Neuronal stem cell (in vitro differentiated cells): Measurements from ENCODE around the gene MTMR3.

ENCODE experiments used
- DNase-seq: peaks from one replicate; pipeline ENCODE4 v3.0.0-alpha.2; 2013; ENCODE audit warnings: low spot score
- H2AFZ ChIP-seq: one replicate; pipeline ENCODE4 v1.6.1; 2013; ENCODE audit warnings: mild to moderate bottlenecking, low read length, inconsistent platforms
- H2AK5ac ChIP-seq: 2 replicates; pipeline ENCODE4 v1.6.1; 2013; ENCODE audit warnings: low read depth, mild to moderate bottlenecking, inconsistent platforms, low read length, moderate library complexity, mixed read lengths
- H2BK120ac ChIP-seq: 2 replicates; pipeline ENCODE4 v1.6.1; 2013; ENCODE audit warnings: low read depth, mild to moderate bottlenecking, inconsistent platforms, low read length, moderate library complexity, mixed read lengths
- H2BK12ac ChIP-seq: one replicate; pipeline ENCODE4 v1.6.1; 2013; ENCODE audit warnings: low read length, inconsistent platforms
- H2BK15ac ChIP-seq: 2 replicates; pipeline ENCODE4 v1.6.1; 2013; ENCODE audit warnings: mild to moderate bottlenecking, low read length, inconsistent platforms, mixed read lengths
- H2BK5ac ChIP-seq: one replicate; pipeline ENCODE4 v1.6.1; 2013; ENCODE audit warnings: inconsistent platforms, mild to moderate bottlenecking, low read length, moderate library complexity
- H3K14ac ChIP-seq: one replicate; pipeline ENCODE4 v1.6.1; 2013; ENCODE audit warnings: low read length, inconsistent platforms
- H3K18ac ChIP-seq: 2 replicates; pipeline ENCODE4 v1.6.1; 2013; ENCODE audit warnings: low read length, inconsistent platforms
- H3K23ac ChIP-seq: 2 replicates; pipeline ENCODE4 v1.6.1; 2013; ENCODE audit warnings: low read depth, mild to moderate bottlenecking, mixed read lengths, low read length, inconsistent platforms; ENCODE audit not compliant: poor library complexity
- H3K27ac ChIP-seq: replicated peaks from 3 replicates; pipeline ENCODE4 v1.5.1; 2013; ENCODE audit warnings: low read length, inconsistent platforms
- H3K27me3 ChIP-seq, 3 experiments: 2 replicates each; pipeline ENCODE4 v1.6.1; 2013; ENCODE audit warnings: low read length in 3 of 3, mild to moderate bottlenecking in 2 of 3, inconsistent platforms in 1 of 3, low read depth in 1 of 3, mixed read lengths in 1 of 3, moderate library complexity in 1 of 3; ENCODE audit not compliant: control insufficient read depth in 3 of 3, insufficient read depth in 3 of 3
- H3K36me3 ChIP-seq, 2 donors: replicated peaks in 1 of 2; 2 replicates each; pipeline ENCODE4 v1.6.1; 2013; ENCODE audit warnings: low read length in 2 of 2; ENCODE audit not compliant: control insufficient read depth in 2 of 2, insufficient read depth in 2 of 2
- H3K4ac ChIP-seq: 2 replicates; pipeline ENCODE4 v1.6.1; 2013; ENCODE audit warnings: inconsistent platforms, mild to moderate bottlenecking, low read length, moderate library complexity
- H3K4me1 ChIP-seq, 2 donors: 1 replicate in 1 of 2; 2 replicates in 1 of 2; pipeline ENCODE4 v1.6.1; 2013; ENCODE audit warnings: low read length in 2 of 2, low read depth in 1 of 2; ENCODE audit not compliant: control insufficient read depth in 2 of 2, insufficient read depth in 1 of 2
- H3K4me2 ChIP-seq: one replicate; pipeline ENCODE4 v1.6.1; 2013; ENCODE audit warnings: mild to moderate bottlenecking, low read length, inconsistent platforms; ENCODE audit not compliant: insufficient read depth, poor library complexity, severe bottlenecking
- H3K4me3 ChIP-seq, 2 donors: 2 replicates each; pipeline ENCODE4 v1.5.1; 2013; ENCODE audit warnings: low read length in 2 of 2, mild to moderate bottlenecking in 2 of 2, inconsistent platforms in 1 of 2, moderate library complexity in 1 of 2
- H3K79me1 ChIP-seq: one replicate; pipeline ENCODE4 v1.6.1; 2013; ENCODE audit warnings: low read depth, mild to moderate bottlenecking, inconsistent platforms, low read length, moderate library complexity
- H3K9ac ChIP-seq: one replicate; pipeline ENCODE4 v1.6.1; 2013; ENCODE audit warnings: mild to moderate bottlenecking, low read depth, low read length, inconsistent platforms; ENCODE audit not compliant: poor library complexity
- H3K9me3 ChIP-seq, 2 donors: replicated peaks in 1 of 2; 2 replicates each; pipeline versions ENCODE3 to v1.6.1; 2013; ENCODE audit warnings: low read length in 2 of 2, mild to moderate bottlenecking in 2 of 2, inconsistent platforms in 1 of 2, low read depth in 1 of 2, mixed read lengths in 1 of 2, moderate library complexity in 1 of 2; ENCODE audit not compliant: control insufficient read depth in 2 of 2, insufficient read depth in 1 of 2
- H4K8ac ChIP-seq: one replicate; pipeline ENCODE4 v1.6.1; 2013; ENCODE audit warnings: low read depth, mild to moderate bottlenecking, inconsistent platforms, low read length, moderate library complexity
- H4K91ac ChIP-seq: one replicate; pipeline ENCODE4 v1.6.1; 2013; ENCODE audit warnings: low read length, low read depth, mild to moderate bottlenecking, inconsistent platforms; ENCODE audit not compliant: poor library complexity
- WGBS, 2 donors: extraction: QIAGEN DNeasy Blood & Tissue Kit; methylation state at CpG; one replicate each; pipeline ENCODE4 v1.1.7; 2013; ENCODE audit warnings: missing lambda C conversion rate in 2 of 2, mixed read lengths in 1 of 2; ENCODE audit not compliant: insufficient read length in 2 of 2, insufficient replicate concordance in 1 of 2; ENCODE audit errors: extremely low coverage in 2 of 2; 5-methylcytosine and 5-hydroxymethylcytosine counted together

Gene MTMR3

DNA sequence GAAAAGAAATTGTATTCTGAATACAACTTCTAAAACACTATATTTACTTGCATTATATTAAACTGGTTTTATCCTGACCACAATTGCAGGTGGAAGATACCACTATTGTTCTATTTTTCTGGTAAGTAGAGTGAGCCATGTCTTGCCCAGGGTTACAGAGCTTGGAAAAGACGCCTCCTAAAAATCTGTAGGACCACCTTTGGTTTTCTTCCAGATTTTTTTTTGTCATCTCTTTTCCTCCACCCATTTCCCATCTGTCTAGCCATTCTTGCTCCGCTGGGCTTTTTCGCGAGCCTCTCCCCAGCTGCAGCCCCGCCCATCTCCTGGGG, 294 bp upstream of the MTMR3 start:
- Histone ChIP-seq H3K27ac (no peak overlapping the region), H3K36me3 (no peaks in the 10 kb centered on the region)

DNA sequence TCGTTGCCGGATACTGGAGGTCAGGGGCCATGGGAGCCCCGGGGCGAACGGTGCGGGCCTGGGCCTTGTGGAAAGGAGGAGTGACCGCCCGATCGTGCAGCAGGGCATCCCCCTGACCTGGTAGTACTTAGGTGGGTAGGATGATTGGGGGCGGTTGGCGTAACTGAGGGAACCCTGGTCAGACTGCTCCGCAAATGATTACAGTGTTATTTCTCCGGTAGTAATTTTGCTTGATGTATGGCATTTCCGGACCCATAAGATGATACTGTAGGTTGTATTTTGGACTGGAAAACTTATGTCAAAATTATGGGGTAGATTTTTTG, 762 bp downstream of the MTMR3 start:
- H3K27me3 ChIP-seq: no peaks in the 10 kb centered on the region
- no peak for DNase-seq
- H3K14ac ChIP-seq: no peak overlapping the region
- peak overlapping the region; percentile 100 for H3K18ac ChIP-seq
- no peak overlapping the region for H2BK15ac ChIP-seq
- H2AFZ ChIP-seq: peak overlapping the region; percentile 100
- H3K27ac ChIP-seq: peak overlapping the region; percentile 97
- H2BK12ac ChIP-seq: no peak overlapping the region
- H2BK120ac ChIP-seq: no peak overlapping the region
- H3K9ac ChIP-seq: peak overlapping the region; percentile 80
- WGBS, 2 donors: no CpG with 5 or more reads among the region's 14 CpGs
- peaks cover 0 to 2% of the 10 kb centered on the region in 2 donors for H3K9me3 ChIP-seq
- no peaks in the 10 kb centered on the region for H3K36me3 ChIP-seq
- H3K4me2 ChIP-seq: peak overlapping the region; percentile 52
- peaks cover 1 to 2% of the 10 kb centered on the region in 2 donors for H3K4me1 ChIP-seq
- H4K91ac ChIP-seq: no peak overlapping the region
- H2AK5ac ChIP-seq: no peak overlapping the region
- peak overlapping the region; percentile 65 to 99 for H3K4me3 ChIP-seq
- H4K8ac ChIP-seq: no peak overlapping the region
- no peak overlapping the region for H3K4ac ChIP-seq
- H2BK5ac ChIP-seq: peak overlapping the region; percentile 93
- H3K79me1 ChIP-seq: peaks cover 4% of the 10 kb centered on the region
- H3K23ac ChIP-seq: peak overlapping the region; percentile 91

More for the DNA sequence above, 294 bp upstream of the MTMR3 start:
- Histone ChIP-seq H3K14ac (no peak overlapping the region), H3K4ac (no peak overlapping the region), H2AK5ac (no peak overlapping the region), H2BK15ac (no peak overlapping the region), H3K9ac (no peak overlapping the region), H3K4me2 (no peak overlapping the region), H2BK12ac (no peak overlapping the region), H4K91ac (no peak overlapping the region), H2BK120ac (no peak overlapping the region), H3K18ac (no peak overlapping the region), H3K27me3 (peaks cover 0 to 3% (median 0%) of the 10 kb centered on the region in 3 experiments), H3K4me1 (peaks cover 1 to 2% of the 10 kb centered on the region in 2 donors), H2BK5ac (no peak overlapping the region), H3K4me3 (peak overlapping the region in 1 of 2 donors; percentile 65), H3K23ac (no peak overlapping the region), H2AFZ (peak overlapping the region; percentile 52), H3K9me3 (peaks cover 0 to 2% of the 10 kb centered on the region in 2 donors), H3K79me1 (peaks cover 4% of the 10 kb centered on the region), H4K8ac (no peak overlapping the region)
- WGBS, 2 donors: no CpG with 5 or more reads among the region's 5 CpGs
- no peak for DNase-seq

DNA sequence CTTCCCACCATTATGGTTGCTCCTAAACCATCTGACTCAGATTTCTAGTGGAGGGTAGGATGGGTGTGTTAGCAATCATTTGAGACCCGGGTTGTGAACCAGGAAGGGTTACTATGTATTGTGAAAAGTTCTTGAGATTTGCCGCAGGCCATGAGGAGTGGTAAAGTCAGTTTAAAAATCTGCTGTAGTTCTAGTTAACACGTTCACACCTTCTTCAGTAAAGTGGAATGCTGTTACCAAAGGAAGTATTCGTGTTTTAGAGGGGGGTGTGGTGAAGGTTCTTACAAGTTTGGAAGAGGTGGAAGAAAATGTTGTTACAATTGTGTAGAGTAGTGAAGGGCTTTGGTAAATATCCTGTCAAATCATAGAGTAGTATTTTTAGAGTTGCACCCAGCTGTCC, 2.6 kb downstream of the MTMR3 start:
- Histone ChIP-seq H3K36me3 (no peaks in the 10 kb centered on the region), H3K14ac (no peak overlapping the region), H3K23ac (no peak overlapping the region), H4K91ac (no peak overlapping the region), H3K18ac (no peak overlapping the region), H2BK12ac (no peak overlapping the region), H3K4me2 (no peak overlapping the region), H4K8ac (no peak overlapping the region), H2BK120ac (no peak overlapping the region), H2BK15ac (no peak overlapping the region), H2BK5ac (no peak overlapping the region), H3K27me3 (no peaks in the 10 kb centered on the region), H2AK5ac (no peak overlapping the region), H3K79me1 (peaks cover 4% of the 10 kb centered on the region), H3K4ac (no peak overlapping the region), H3K4me1 (peaks cover 1 to 2% of the 10 kb centered on the region in 2 donors), H3K9ac (no peak overlapping the region), H3K4me3 (no peak overlapping the region), H3K9me3 (no peaks in the 10 kb centered on the region), H3K27ac (no peak overlapping the region), H2AFZ (no peak overlapping the region)
- WGBS, 2 donors: no CpG with 5 or more reads among the region's 4 CpGs
- no peak for DNase-seq

DNA sequence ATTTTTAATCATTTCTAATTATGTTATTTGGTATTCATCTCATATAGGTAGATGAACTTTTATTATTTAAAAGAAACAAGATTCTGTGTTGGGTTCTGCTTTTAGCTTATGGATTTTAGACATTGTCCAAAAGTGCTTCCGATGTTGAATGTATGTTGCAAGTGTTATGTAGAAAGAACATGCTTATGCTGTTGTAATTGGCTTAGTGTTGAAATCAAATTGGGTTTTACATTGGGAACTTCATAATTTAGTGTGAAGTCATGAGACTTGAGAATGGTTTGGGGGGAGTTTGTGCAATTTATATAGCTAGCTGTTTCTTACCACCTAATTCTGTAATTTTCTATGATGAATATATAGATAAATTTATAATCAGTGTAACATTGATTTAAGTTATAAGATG, 3.6 kb downstream of the MTMR3 start:
- WGBS, 2 donors: no CpG with 5 or more reads among the region's 1 CpG
- Histone ChIP-seq H3K14ac (no peak overlapping the region), H3K9ac (no peak overlapping the region), H3K23ac (no peak overlapping the region), H3K4ac (no peak overlapping the region), H2BK12ac (no peak overlapping the region), H2BK15ac (no peak overlapping the region), H4K8ac (no peak overlapping the region), H2BK5ac (no peak overlapping the region), H3K18ac (no peak overlapping the region), H2AK5ac (no peak overlapping the region), H4K91ac (no peak overlapping the region), H3K4me2 (no peak overlapping the region), H3K4me1 (peaks cover 1 to 2% of the 10 kb centered on the region in 2 donors), H3K4me3 (no peak overlapping the region), H2AFZ (no peak overlapping the region), H3K27ac (no peak overlapping the region), H3K79me1 (peaks cover 4% of the 10 kb centered on the region), H3K9me3 (no peaks in the 10 kb centered on the region), H3K27me3 (no peaks in the 10 kb centered on the region), H2BK120ac (no peak overlapping the region), H3K36me3 (no peaks in the 10 kb centered on the region)
- DNase-seq: no peak
